Left ventricle myocardium superior (tissue), 1 donor: ENCODE results near the gene OR2M4. TPM values are rescaled to one million over a fixed set of nuclear protein-coding genes. Genes with fewer than 3 reads are reported as not detected.
"Not testable (repeated sequence)": the region's sequence is repeated elsewhere in the genome, so short reads cannot be mapped to it uniquely, and the experiment has no call there.

Experiments
- ATAC-seq: fragments of 200-7000 bp; cut with Tn5 transposase; one replicate; pipeline ENCODE4 v1.9.1; 2020; ENCODE audit warnings: mild to moderate bottlenecking, moderate library complexity
- DNase-seq: peaks from one replicate; pipeline ENCODE4 v3.0.0-alpha.2; 2020
- intact Hi-C: fragments of 100-400 bp; cut with micrococcal nuclease; formaldehyde crosslinking; loops from one replicate; pipeline ENCODE4 v1.11.0; 2022
- long read RNA-seq: library from polyadenylated mRNA; unstranded; transcript quantifications from one replicate; pipeline ENCODE4 v2.0.0, GENCODE V29; 2021
- total RNA-seq: library from RNA; stranded (reverse); fragmentation: NEBNext Ultra II Directional; extraction: Animal tissue kit (Norgen Biotek cat#: 25700); gene quantifications from one replicate; pipeline ENCODE4 v1.2.1, GENCODE V29; 2021
- donor health status: DM: no; HTN: yes; CAD: no; lungs with severe emphysema.

Gene OR2M4
- not detected for total RNA-seq
- long read RNA-seq = 0 reads

- ATAC-seq = no peak
- intact Hi-C loops = no loop called here
- no peak for DNase-seq
These were observed at the start of gene OR2M4 for GRCh38 chr1:248231117-248231516. Gene OR2M4 (plus strand): TSS chr1:248231417. CDS start chr1:248238929, 7,512 bp downstream.

GRCh38 chr1:248183996-248184395 lies 47.2 kb upstream of the OR2M4 start:
- intact Hi-C loops = no loop called here
- DNase-seq (no peak), ATAC-seq (no peak)

DNA sequence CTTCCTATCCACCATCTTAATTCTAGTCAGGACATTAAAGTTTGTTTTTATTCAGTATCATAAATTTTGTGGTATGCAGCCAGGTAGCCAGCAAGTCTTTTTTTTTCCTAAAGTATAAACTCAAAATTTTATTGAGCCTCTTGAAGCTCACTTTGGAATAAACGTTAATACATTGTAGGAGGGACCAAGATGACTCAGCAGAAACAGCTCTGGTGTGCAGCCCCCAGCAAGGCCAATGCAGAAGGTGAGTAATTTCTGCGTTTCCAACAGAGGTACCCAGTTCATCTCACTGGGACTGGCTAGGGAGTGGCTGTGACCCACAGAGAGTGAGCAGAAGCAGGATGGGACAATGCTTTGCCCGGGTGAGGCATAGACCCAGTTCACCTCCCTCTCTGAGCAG lies 43.9 kb upstream of the OR2M4 start:
- DNase-seq = no peak
- intact Hi-C loops = no loop called here

GRCh38 chr1:248189026-248189425 lies 42.2 kb upstream of the OR2M4 start:
- intact Hi-C loops = no loop called here
- no peak for ATAC-seq
- no peak for DNase-seq

More for the DNA sequence above, 43.9 kb upstream of the OR2M4 start:
- no peak for ATAC-seq

- intact Hi-C loops = no loop called here
- no peak for ATAC-seq
- DNase-seq = no peak
These were observed 37.1 kb upstream of the OR2M4 start for GRCh38 chr1:248194117-248194516.

- ATAC-seq = no peak
- intact Hi-C loops = no loop called here
- DNase-seq = no peak
These were observed 34.3 kb upstream of the OR2M4 start, which contains the start of gene OR2M3 for GRCh38 chr1:248196965-248197364. Gene OR2M3 (plus strand): TSS chr1:248197265. CDS start chr1:248203068, 5,803 bp downstream.

DNA sequence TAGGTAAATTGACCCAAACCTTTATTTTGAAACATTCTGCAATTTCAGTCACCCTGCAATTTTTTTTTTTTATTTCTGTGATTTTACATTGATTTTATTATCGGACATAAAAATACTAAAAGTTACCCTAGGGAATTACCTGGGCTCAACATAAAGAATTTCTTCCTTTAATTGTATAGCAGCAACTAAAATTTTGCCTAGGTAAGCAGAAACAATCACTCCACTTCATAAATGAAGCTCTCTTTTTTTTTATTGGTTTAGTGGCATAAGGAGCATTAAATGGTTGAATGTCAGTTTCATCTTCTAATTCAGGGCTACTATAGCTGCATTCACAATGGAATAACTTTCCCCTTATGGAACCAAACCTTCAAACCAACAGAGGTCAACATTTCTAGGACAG lies 15.3 kb upstream of the OR2M4 start:
- ATAC-seq (no peak), DNase-seq (no peak)
- intact Hi-C loops = no loop called here

GRCh38 chr1:248225537-248225936 lies 5.7 kb upstream of the OR2M4 start:
- no peak for ATAC-seq
- DNase-seq = no peak
- intact Hi-C loops = no loop called here

- no peak for DNase-seq
- no peak for ATAC-seq
- intact Hi-C loops = no loop called here
These were observed 1.8 kb upstream of the OR2M4 start for GRCh38 chr1:248229360-248229908.

DNA sequence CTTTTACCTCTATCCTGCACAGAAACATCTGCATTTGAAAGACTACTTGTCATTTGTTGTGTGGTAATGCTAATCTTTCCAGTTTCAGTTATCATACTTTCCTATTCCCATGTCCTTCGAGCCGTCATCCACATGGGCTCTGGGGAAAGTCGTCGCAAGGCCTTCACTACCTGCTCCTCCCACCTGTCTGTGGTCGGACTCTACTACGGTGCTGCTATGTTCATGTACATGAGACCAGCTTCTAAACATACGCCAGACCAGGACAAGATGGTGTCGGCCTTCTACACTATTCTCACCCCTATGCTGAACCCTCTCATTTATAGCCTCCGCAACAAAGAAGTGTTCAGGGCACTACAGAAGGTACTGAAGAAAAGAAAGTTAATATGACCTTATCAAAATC lies 8.3 kb downstream of the OR2M4 start:
- no peak for DNase-seq

GRCh38 chr1:248243204-248243603 lies 12.0 kb downstream of the OR2M4 start:
- ATAC-seq = no peak
- DNase-seq = no peak

More for the DNA sequence above, 8.3 kb downstream of the OR2M4 start:
- intact Hi-C loops = no loop called here
- no peak for ATAC-seq

DNA sequence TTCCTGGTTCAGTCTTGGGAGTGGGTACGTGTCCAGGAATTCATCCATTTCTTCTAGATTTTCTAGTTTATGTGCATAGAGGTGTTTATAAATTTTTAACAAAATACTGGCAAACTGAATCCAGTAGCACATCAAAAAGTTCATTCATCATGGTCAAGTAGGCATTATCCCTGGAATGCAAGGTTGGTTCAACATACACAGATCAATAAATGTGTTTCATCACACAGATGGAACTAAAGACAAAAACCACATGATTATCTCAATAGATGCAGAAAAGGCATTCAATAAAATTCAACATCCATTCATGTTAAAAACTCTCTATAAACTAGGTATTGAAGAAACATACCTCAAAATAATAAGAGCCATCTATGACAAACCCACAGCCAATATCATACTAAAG lies 28.1 kb downstream of the OR2M4 start:
- DNase-seq, intact Hi-C loops, ATAC-seq: not testable (repeated sequence)

More at GRCh38 chr1:248243204-248243603, 12.0 kb downstream of the OR2M4 start:
- intact Hi-C loops = no loop called here

DNA sequence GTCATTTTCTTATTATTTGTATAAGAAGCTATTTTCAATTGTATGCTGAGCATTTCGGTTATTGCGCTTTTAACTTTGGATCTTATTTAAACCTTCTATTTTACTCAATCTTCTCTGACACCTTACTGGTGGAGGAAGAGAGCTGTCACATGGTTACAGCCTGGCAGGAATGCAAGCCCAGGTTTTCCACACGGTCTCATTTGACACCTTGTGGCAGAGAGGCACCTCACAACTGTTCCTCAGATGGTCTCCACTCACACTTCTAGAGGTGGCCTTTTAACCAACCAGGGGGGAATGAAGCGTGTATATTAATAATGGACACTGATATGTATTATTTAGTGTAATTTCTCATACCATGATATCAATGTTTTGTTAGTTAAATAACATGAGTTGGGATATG lies 37.0 kb downstream of the OR2M4 start:
- no peak for ATAC-seq
- intact Hi-C loops = no loop called here

DNA sequence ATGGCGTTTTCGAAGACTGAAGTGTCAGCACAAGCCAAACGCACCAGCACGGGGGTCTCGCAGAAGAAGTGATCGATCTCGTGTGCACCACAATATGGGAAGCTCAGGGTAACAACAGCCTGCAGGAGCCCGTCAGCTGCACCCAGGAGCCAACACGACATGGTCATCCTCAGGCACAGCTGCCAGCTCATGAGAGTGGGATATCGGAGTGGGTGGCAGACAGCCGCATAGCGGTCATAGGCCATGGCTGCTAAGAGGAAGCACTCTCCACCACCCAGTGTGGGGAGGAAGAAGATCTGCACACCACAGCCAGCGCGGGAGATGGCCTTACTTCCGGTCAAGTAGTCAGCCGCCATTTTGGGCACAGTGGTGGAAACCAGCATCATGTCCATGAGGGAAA lies 42.0 kb downstream of the OR2M4 start:
- intact Hi-C loops, ATAC-seq, DNase-seq: not testable (repeated sequence)

More for the DNA sequence above, 37.0 kb downstream of the OR2M4 start:
- DNase-seq = no peak

DNA sequence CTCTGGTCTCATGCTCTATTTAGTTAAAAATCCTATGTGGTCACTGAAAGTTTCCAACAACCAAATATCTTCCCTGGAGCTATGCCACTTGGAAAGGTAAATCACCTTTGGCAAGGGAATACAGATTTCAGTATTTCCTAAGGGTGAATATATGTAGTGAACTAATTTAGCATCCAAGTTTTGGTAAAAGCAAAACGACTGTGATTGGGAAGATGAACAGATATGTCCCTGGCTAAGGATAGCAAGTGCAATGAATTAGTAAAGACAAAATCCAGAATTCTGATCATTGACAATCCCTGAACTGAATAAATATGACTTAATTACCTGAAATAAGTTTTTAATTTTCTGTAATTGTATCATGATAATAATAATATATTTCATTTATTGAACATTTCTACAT lies 46.7 kb downstream of the OR2M4 start, which contains the start of gene OR2T33:
TSS of gene OR2T33 (minus strand) at position 101 of the 400 bp plus-strand sequence. CDS start 4,162 bp downstream, outside the sequence.
- intact Hi-C loops = no loop called here
- ATAC-seq = no peak
- no peak for DNase-seq

DNA sequence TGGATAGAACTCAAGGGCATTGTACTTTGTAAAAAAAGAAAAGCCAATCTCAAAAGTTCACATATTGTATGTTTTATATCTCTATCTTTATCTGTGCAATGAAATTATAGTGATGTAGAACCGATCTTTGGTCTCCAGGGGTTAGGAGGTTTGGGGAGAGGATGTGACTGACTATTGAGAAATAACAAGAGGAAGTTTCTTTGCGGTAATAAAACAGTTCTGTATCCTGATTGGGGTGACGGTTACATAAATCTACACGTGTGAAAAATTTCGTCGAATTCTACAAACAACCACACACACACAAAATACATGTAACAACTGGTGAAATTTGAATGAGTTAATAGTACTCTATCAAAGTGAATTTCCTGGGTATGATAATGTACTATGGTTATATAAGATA lies 57.2 kb downstream of the OR2M4 start:
- ATAC-seq (no peak), DNase-seq (no peak)
- intact Hi-C loops = no loop called here

Other genes with a start within 250 kb of the OR2M4 start
- gene OR2L5, start 217.8 kb upstream of the OR2M4 start, total RNA-seq = not detected
- 0.05 TPM for gene OR2L2, start 201.3 kb upstream of the OR2M4 start, total RNA-seq
- gene OR2L3, start 184.6 kb upstream of the OR2M4 start, total RNA-seq = not detected
- gene OR2L13, start 136.2 kb upstream of the OR2M4 start, total RNA-seq = not detected
- not detected for gene OR2M5, start 86.3 kb upstream of the OR2M4 start, total RNA-seq
- not detected for gene OR2M2, start 56.6 kb upstream of the OR2M4 start, total RNA-seq
- gene OR2M3, start 34.2 kb upstream of the OR2M4 start, total RNA-seq = not detected
- gene OR2T33, start 46.6 kb downstream of the OR2M4 start, total RNA-seq = not detected
- not detected for gene OR2T12, start 72.0 kb downstream of the OR2M4 start, total RNA-seq
- not detected for gene OR2M7, start 93.2 kb downstream of the OR2M4 start, total RNA-seq
- gene OR14C36, start 117.4 kb downstream of the OR2M4 start, total RNA-seq = not detected
- not detected for gene OR2T4, start 130.2 kb downstream of the OR2M4 start, total RNA-seq
- not detected for gene OR2T6, start 144.3 kb downstream of the OR2M4 start, total RNA-seq
- gene OR2T1, start 171.6 kb downstream of the OR2M4 start, total RNA-seq = not detected
- not detected for gene OR2T2, start 214.2 kb downstream of the OR2M4 start, total RNA-seq
- gene OR2T3, start 241.9 kb downstream of the OR2M4 start, total RNA-seq = not detected